Measurements from ENCODE around the gene RNPEPL1. TPM values are rescaled to one million over a fixed set of nuclear protein-coding genes. Genes with fewer than 3 reads are reported as not detected.
"Not testable (repeated sequence)": the region's sequence is repeated elsewhere in the genome, so short reads cannot be mapped to it uniquely, and the experiment has no call there.

Gene RNPEPL1
- total RNA-seq, 2 experiments from 2014 or later: 118 to 122 TPM

DNA sequence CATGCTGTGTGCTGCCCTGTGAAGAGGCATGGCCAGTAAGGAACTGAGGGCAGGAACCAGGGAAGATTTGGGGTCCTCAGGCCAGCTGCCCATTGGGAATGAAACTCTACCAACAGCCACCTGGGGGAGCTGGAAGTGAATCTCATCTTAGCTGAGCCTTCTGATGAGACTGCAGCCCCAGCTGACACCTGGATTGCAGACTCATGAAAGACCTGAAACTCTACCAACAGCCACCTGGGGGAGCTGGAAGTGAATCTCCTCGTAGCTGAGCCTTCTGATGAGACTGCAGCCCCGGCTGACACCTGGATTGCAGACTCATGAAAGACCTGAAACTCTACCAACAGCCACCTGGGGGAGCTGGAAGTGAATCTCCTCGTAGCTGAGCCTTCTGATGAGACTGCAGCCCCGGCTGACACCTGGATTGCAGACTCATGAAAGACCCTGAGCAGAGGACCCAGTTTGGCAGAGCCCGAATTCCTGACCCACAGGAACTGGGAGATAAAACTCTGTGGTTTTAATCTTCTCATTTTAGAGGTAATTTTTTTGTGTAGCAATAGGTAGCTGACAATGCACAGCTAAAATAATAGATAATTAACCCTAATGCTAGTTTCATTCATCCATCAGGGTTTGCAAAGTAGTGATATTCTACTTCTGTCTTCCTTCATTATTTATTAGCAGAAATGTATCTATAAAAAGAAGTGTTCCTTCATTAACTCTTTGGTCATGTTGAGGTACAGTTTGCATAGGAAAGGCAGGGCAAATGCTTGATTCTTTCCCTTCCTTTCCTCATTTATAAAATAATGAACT, 48.8 kb downstream of the RNPEPL1 start:
- H3K27ac Mint-ChIP-seq, POLR2A ChIA-PET, H3K27me3 Mint-ChIP-seq, DNase-seq, H3K4me3 Mint-ChIP-seq, CTCF ChIA-PET, H3K9me3 Mint-ChIP-seq: not testable (repeated sequence)
- peaks cover 31% of the 10 kb centered on the region for H3K4me1 Mint-ChIP-seq
- peaks cover 22% of the 10 kb centered on the region for H3K36me3 Mint-ChIP-seq (ENCODE audit: low read depth)

DNA sequence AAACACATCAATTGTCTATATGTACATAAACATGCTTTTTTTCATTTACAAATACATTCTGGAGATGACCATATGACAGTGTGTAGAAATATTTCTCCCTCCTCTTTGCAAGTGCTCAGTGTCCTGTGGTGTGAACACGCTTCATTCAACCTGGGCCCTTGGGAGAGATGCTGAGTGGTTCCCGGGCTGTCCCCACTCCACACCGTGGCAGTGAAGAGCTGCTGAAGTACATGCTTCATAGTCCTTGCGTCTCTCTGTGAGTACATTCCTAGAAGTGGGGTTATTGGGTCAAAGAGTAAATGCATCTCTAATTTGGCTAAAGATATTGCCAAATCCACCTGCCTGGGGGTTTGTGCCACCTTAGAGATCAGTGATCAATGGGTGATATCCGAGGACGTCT, 50.5 kb downstream of the RNPEPL1 start:
- Mint-ChIP-seq H3K4me3 (no peak overlapping the region), H3K27ac (no peak overlapping the region), H3K9me3 (peaks cover 10% of the 10 kb centered on the region), H3K36me3 (ENCODE audit: low read depth) (peaks cover 22% of the 10 kb centered on the region), H3K27me3 (no peaks in the 10 kb centered on the region), H3K4me1 (peaks cover 46% of the 10 kb centered on the region)
- DNase-seq: no peak
- ChIA-PET CTCF (interaction anchor here (1.1 to 5.2 kb wide), 2 partner anchors 39 to 52 kb away, joined by 3 to 29 read pairs; no protein-coding TSS in a partner anchor), POLR2A (no interaction called here)

DNA sequence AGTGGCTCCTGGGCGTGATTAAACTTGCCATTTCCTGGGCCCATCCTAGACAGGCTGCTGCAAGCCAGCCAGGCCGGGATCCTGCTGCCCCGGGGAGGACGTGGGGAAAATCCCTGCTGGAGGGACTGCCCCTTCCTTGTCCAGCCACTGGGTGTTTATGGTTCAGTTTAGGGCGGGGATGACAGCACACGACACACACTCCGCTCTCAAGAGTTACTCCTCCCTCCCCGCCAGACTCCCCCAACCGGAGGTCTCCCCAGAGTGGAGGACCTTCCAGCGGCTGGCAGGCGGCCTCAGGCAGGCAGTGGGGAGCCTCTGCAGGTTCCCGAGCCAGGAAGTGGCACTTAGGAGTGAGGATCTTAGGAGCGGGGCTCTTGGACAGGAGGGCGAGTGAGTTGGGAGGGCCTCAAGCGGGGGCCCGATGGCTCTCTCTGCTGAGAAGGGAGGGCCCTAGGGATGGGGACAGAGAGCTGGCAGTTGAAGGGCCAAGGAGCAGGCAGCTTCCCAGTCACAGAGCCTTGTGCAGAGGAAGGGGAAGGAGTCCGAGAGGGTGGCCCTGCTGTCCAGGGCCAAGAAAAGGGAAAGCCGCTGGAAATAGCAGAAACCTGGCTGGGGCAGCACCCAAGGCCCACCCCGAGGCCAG, 51.3 kb downstream of the RNPEPL1 start:
- H3K9me3 Mint-ChIP-seq: peaks cover 10% of the 10 kb centered on the region
- H3K4me3 Mint-ChIP-seq: no peak overlapping the region
- peak overlapping the region; percentile 74 for H3K27ac Mint-ChIP-seq
- DNase-seq: no peak
- POLR2A ChIA-PET: no interaction called here
- H3K27me3 Mint-ChIP-seq: no peaks in the 10 kb centered on the region
- peaks cover 22% of the 10 kb centered on the region for H3K36me3 Mint-ChIP-seq (ENCODE audit: low read depth)
- CTCF ChIA-PET: interaction anchor here (1.1 to 5.2 kb wide), 2 partner anchors 40 to 53 kb away, joined by 3 to 29 read pairs; no protein-coding TSS in a partner anchor
- H3K4me1 Mint-ChIP-seq: peaks cover 51% of the 10 kb centered on the region

DNA sequence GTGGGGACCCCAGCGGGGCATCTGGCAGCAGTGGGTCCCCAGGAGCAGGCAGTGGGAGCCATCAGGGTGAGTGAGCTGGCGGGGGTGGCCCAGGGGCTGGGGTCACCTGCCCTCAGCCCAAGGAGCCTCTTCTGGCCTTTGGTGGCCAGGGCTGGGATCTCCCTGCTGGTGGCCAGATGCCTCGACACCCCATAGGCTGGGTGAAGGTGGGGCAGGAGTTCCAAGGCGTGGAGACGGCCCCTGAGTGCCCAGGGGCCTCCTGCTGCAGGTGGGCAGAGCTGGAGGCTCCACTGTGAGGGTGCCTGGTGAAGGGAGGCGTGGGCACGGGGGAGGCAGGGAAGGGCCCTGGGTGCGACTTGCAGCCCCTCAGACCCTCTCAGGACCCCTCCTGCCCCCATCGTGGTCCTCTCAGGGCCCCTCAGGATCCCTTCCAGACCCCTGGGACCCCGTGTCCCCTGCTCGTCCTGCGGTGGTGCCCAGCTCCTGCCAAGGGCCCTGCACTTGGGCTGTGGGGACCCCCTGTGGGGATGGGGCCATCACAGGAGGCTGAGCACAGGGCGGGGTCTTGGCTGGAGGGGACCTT, 52.0 kb downstream of the RNPEPL1 start:
- Mint-ChIP-seq H3K36me3 (ENCODE audit: low read depth) (peaks cover 22% of the 10 kb centered on the region), H3K27ac (no peak overlapping the region), H3K4me3 (no peak overlapping the region), H3K27me3 (no peaks in the 10 kb centered on the region), H3K9me3 (peaks cover 10% of the 10 kb centered on the region), H3K4me1 (peaks cover 57% of the 10 kb centered on the region)
- ChIA-PET POLR2A (no interaction called here), CTCF (interaction anchor here (5.2 kb wide), 1 partner anchor 54 kb away, joined by 29 read pairs; no protein-coding TSS in a partner anchor)
- no peak for DNase-seq

GRCh38 chr2:240620859-240621258, 52.6 kb downstream of the RNPEPL1 start:
- H3K27ac Mint-ChIP-seq: peak overlapping the region; percentile 96
- H3K36me3 Mint-ChIP-seq (ENCODE audit: low read depth): peaks cover 22% of the 10 kb centered on the region
- CTCF ChIA-PET: interaction anchor here (0.6 to 5.2 kb wide), 3 partner anchors 34 to 54 kb away, joined by 3 to 29 read pairs (median 3); no protein-coding TSS in a partner anchor
- no peak for DNase-seq
- H3K27me3 Mint-ChIP-seq: no peaks in the 10 kb centered on the region
- POLR2A ChIA-PET: no interaction called here
- peaks cover 61% of the 10 kb centered on the region for H3K4me1 Mint-ChIP-seq
- H3K9me3 Mint-ChIP-seq: peaks cover 10% of the 10 kb centered on the region
- H3K4me3 Mint-ChIP-seq: no peak overlapping the region

- ChIA-PET CTCF (interaction anchor here (0.8 to 5.2 kb wide), 3 partner anchors 9 to 56 kb away, joined by 3 to 29 read pairs (median 3); no protein-coding TSS in a partner anchor), POLR2A (no interaction called here)
- no peak for DNase-seq
- peaks cover 19% of the 10 kb centered on the region for H3K36me3 Mint-ChIP-seq (ENCODE audit: low read depth)
- peaks cover 8% of the 10 kb centered on the region for H3K9me3 Mint-ChIP-seq
- H3K4me3 Mint-ChIP-seq: no peak overlapping the region
- no peaks in the 10 kb centered on the region for H3K27me3 Mint-ChIP-seq
- H3K4me1 Mint-ChIP-seq: peaks cover 69% of the 10 kb centered on the region
- H3K27ac Mint-ChIP-seq: peak overlapping the region; percentile 96
Observed at GRCh38 chr2:240622060-240622411, 53.8 kb downstream of the RNPEPL1 start.

- H3K27me3 Mint-ChIP-seq: no peaks in the 10 kb centered on the region
- peak overlapping the region; percentile 96 for H3K27ac Mint-ChIP-seq
- H3K4me3 Mint-ChIP-seq: no peak overlapping the region
- peaks cover 6% of the 10 kb centered on the region for H3K9me3 Mint-ChIP-seq
- POLR2A ChIA-PET: no interaction called here
- peaks cover 72% of the 10 kb centered on the region for H3K4me1 Mint-ChIP-seq
- DNase-seq: peak; percentile 53
- H3K36me3 Mint-ChIP-seq (ENCODE audit: low read depth): peaks cover 18% of the 10 kb centered on the region
- CTCF ChIA-PET: interaction anchor here (5.2 kb wide), 1 partner anchor 56 kb away, joined by 29 read pairs; no protein-coding TSS in a partner anchor
Observed at GRCh38 chr2:240622531-240623235, 54.4 kb downstream of the RNPEPL1 start.

DNA sequence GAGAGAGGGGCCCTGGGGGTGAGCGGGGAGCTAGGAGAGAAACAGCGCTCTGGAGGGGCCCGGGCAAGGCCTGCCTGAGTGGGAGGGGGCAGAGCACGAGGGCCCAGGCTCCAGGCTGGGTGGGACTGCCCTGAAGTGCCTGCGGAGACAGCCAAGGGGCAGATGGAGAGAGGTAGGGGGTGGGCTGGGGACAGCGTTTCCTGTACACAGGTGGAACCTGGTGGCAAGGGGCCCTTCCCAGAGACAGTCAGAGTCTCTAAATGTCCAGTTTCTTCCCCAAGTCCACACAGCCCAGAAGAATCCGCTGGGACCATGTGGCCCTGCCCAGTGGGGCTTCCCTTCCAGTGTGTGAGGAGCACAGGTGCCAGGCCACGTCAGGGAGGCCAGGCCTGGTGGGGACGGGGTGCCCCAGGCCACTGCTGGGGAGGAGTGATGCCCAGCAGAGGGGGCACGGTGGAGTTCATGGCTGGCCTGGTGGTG, 55.3 kb downstream of the RNPEPL1 start:
- Mint-ChIP-seq H3K27ac (peak overlapping the region; percentile 83), H3K9me3 (peaks cover 2% of the 10 kb centered on the region)
- CTCF ChIA-PET: interaction anchor here (5.2 kb wide), 1 partner anchor 57 kb away, joined by 29 read pairs; no protein-coding TSS in a partner anchor

DNA sequence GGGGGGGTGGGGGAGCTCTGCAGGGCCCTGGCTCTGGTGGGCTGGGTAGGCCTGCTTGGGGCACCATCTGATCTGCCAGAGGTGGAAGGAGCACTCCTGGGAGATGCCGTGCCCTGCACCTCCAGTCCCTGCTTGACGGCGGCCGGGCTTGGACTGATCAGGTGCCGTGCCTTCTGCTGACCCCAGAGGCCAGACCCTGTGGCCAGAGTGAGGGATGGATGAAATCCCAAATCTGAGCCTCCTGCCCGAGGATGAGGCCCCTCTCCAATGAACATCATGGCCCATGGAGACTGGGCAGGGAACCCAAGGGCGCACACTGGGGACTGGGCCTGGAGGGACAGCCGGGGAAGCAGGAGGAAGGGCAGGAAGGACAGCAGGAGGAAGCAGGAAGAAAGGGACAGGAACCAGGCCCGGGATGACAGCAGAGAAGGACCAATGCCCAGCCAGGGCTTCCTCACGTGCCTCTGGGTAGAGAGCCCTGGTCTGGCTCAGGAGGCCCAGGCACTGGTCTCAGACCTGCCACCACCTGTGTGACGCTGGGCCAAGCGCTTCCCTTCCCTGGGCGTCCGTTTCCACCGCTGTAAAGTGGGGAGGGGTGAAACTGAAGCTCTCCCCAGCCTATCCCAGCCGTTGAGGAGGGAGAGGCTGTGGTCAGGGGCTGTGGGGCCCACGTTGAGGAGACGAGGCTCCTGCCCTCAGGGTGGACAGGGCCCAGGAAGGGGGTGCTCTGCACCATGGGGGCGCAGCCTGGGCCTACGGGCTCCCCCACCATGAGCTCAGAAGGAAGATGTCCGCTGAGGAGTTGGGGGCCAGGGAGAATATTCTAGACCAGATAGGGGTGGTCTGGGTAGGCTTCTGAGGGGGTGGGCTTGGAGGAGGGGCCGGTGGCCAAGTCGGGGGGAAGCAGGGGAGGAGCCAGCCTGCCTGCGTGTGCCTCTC, 56.0 kb downstream of the RNPEPL1 start:
- POLR2A ChIA-PET: interaction anchor here (0.8 kb wide), 1 partner anchor 37 kb away, joined by 3 read pairs; the partner anchor contains the start of gene CAPN10
- no peak for DNase-seq
- Mint-ChIP-seq H3K9me3 (no peaks in the 10 kb centered on the region), H3K27ac (peak overlapping the region; percentile 87), H3K4me3 (no peak overlapping the region), H3K4me1 (peaks cover 65% of the 10 kb centered on the region), H3K36me3 (ENCODE audit: low read depth) (peaks cover 7% of the 10 kb centered on the region), H3K27me3 (no peaks in the 10 kb centered on the region)
- CTCF ChIA-PET: interaction anchor here (1.5 to 1.9 kb wide), 2 partner anchors 31 to 58 kb away, joined by 4 to 7 read pairs; no protein-coding TSS in a partner anchor

More for the DNA sequence above, 55.3 kb downstream of the RNPEPL1 start:
- Mint-ChIP-seq H3K4me3 (no peak overlapping the region), H3K27me3 (no peaks in the 10 kb centered on the region), H3K36me3 (ENCODE audit: low read depth) (peaks cover 13% of the 10 kb centered on the region), H3K4me1 (peaks cover 71% of the 10 kb centered on the region)
- DNase-seq: no peak
- POLR2A ChIA-PET: no interaction called here

DNA sequence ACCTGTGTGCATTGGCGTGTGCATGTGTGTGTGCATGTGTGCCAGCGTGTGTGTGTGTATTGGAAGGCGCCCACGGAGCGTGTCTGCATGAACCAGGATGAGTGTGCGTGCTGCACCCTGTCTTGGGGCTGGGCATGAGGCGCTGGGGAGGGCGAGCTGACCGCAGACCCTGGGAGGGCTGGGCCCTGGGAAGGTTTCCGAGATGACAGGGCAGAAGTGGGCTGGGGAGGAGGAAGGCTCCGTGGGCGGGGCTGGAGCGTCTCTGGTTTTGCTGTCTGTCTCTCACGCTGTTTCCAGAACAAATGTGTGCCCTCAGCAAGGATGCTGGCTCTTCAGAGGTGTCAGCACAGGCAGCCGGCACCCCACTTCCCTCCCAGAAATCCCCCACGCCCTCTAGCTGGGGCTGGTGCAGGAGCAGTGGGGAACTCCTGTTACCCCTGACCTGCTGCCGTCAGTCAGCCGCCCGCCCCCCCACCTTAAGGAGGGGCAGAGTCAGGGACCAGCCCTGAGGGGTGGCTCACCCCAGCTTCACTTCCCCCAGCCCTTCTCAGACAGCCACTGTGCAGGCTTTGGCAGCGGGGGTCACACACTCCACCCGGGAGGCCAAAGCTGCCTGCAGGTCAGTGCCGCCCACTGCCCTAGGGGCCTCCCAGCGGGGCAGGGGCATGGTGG, 56.8 kb downstream of the RNPEPL1 start, which contains the start of gene GPR35:
Gene GPR35 (plus strand): TSS at position 531 of the 672 bp plus-strand sequence. CDS start 4,473 bp downstream, outside the sequence.
- CTCF ChIA-PET: interaction anchor here (0.9 to 1.9 kb wide), 3 partner anchors 12 to 59 kb away, joined by 4 to 7 read pairs (median 4); no protein-coding TSS in a partner anchor
- peaks cover 59% of the 10 kb centered on the region for H3K4me1 Mint-ChIP-seq
- no peaks in the 10 kb centered on the region for H3K27me3 Mint-ChIP-seq
- peaks cover 3% of the 10 kb centered on the region for H3K36me3 Mint-ChIP-seq (ENCODE audit: low read depth)
- POLR2A ChIA-PET: interaction anchor here (0.8 kb wide), 1 partner anchor 38 kb away, joined by 3 read pairs; the partner anchor contains the start of gene CAPN10
- peak within 1 kb of the TSS; percentile 87 for H3K27ac Mint-ChIP-seq
- H3K9me3 Mint-ChIP-seq: no peaks in the 10 kb centered on the region
- peak; percentile 77 for DNase-seq
- H3K4me3 Mint-ChIP-seq: peak within 1 kb of the TSS; percentile 54
